ENCODE data around the gene PCSK6.

Gene PCSK6

GRCh38 chr15:101488300-101489164 is 975 bp downstream of the PCSK6 start:
- no peak for ATAC-seq
- Mint-ChIP-seq H3K36me3 (ENCODE audit: low read depth) (no peaks in the 10 kb centered on the region), H3K9me3 (no peaks in the 10 kb centered on the region), H3K27me3 (peaks cover 51% of the 10 kb centered on the region), H3K4me3 (peak overlapping the region; percentile 26), H3K27ac (no peak overlapping the region), H3K4me1 (peaks cover 2% of the 10 kb centered on the region)
- no peak for DNase-seq

GRCh38 chr15:101486696-101487459 is 2.6 kb downstream of the PCSK6 start:
- peaks cover 44% of the 10 kb centered on the region for H3K27me3 Mint-ChIP-seq

GRCh38 chr15:101483462-101483861 is 6.0 kb downstream of the PCSK6 start:
- H3K36me3 Mint-ChIP-seq (ENCODE audit: low read depth): no peaks in the 10 kb centered on the region
- no peaks in the 10 kb centered on the region for H3K4me1 Mint-ChIP-seq
- no peak for ATAC-seq
- H3K27ac Mint-ChIP-seq: no peak overlapping the region
- no peak for DNase-seq
- H3K9me3 Mint-ChIP-seq: no peaks in the 10 kb centered on the region
- H3K4me3 Mint-ChIP-seq: no peak overlapping the region
- peaks cover 29% of the 10 kb centered on the region for H3K27me3 Mint-ChIP-seq

More at GRCh38 chr15:101486696-101487459, 2.6 kb downstream of the PCSK6 start:
- peaks cover 2% of the 10 kb centered on the region for H3K4me1 Mint-ChIP-seq
- H3K9me3 Mint-ChIP-seq: no peaks in the 10 kb centered on the region
- H3K4me3 Mint-ChIP-seq: no peak overlapping the region
- DNase-seq (no peak), ATAC-seq (no peak)
- H3K36me3 Mint-ChIP-seq (ENCODE audit: low read depth): no peaks in the 10 kb centered on the region
- H3K27ac Mint-ChIP-seq: no peak overlapping the region

GRCh38 chr15:101482526-101483371 is 6.8 kb downstream of the PCSK6 start:
- no peak for DNase-seq
- H3K27ac Mint-ChIP-seq: no peak overlapping the region
- no peak for ATAC-seq
- peaks cover 23% of the 10 kb centered on the region for H3K27me3 Mint-ChIP-seq
- no peaks in the 10 kb centered on the region for H3K36me3 Mint-ChIP-seq (ENCODE audit: low read depth)
- H3K4me3 Mint-ChIP-seq: no peak overlapping the region
- no peaks in the 10 kb centered on the region for H3K9me3 Mint-ChIP-seq
- H3K4me1 Mint-ChIP-seq: no peaks in the 10 kb centered on the region

- H3K4me1 Mint-ChIP-seq: no peaks in the 10 kb centered on the region
- H3K36me3 Mint-ChIP-seq (ENCODE audit: low read depth): no peaks in the 10 kb centered on the region
- peaks cover 17% of the 10 kb centered on the region for H3K27me3 Mint-ChIP-seq
- no peaks in the 10 kb centered on the region for H3K9me3 Mint-ChIP-seq
- no peak for DNase-seq
- H3K27ac Mint-ChIP-seq: no peak overlapping the region
- H3K4me3 Mint-ChIP-seq: no peak overlapping the region
- no peak for ATAC-seq
These were observed 7.5 kb downstream of the PCSK6 start for GRCh38 chr15:101481917-101482525.

- Mint-ChIP-seq H3K27me3 (peaks cover 10% of the 10 kb centered on the region), H3K4me1 (no peaks in the 10 kb centered on the region), H3K9me3 (no peaks in the 10 kb centered on the region), H3K27ac (no peak overlapping the region), H3K36me3 (ENCODE audit: low read depth) (no peaks in the 10 kb centered on the region), H3K4me3 (no peak overlapping the region)
- ATAC-seq (no peak), DNase-seq (no peak)
These were observed 8.2 kb downstream of the PCSK6 start for GRCh38 chr15:101481381-101481705.

GRCh38 chr15:101480613-101481380 is 8.7 kb downstream of the PCSK6 start:
- Mint-ChIP-seq H3K27me3 (peaks cover 6% of the 10 kb centered on the region), H3K27ac (no peak overlapping the region), H3K4me1 (no peaks in the 10 kb centered on the region), H3K9me3 (no peaks in the 10 kb centered on the region), H3K4me3 (no peak overlapping the region), H3K36me3 (ENCODE audit: low read depth) (no peaks in the 10 kb centered on the region)
- DNase-seq: no peak
- ATAC-seq: no peak

- no peak overlapping the region for H3K27ac Mint-ChIP-seq
- no peak for ATAC-seq
- H3K9me3 Mint-ChIP-seq: no peaks in the 10 kb centered on the region
- no peak overlapping the region for H3K4me3 Mint-ChIP-seq
- no peaks in the 10 kb centered on the region for H3K36me3 Mint-ChIP-seq (ENCODE audit: low read depth)
- no peaks in the 10 kb centered on the region for H3K4me1 Mint-ChIP-seq
- H3K27me3 Mint-ChIP-seq: peaks cover 2% of the 10 kb centered on the region
- no peak for DNase-seq
These were observed 9.5 kb downstream of the PCSK6 start for GRCh38 chr15:101479851-101480612.

- ATAC-seq (no peak), DNase-seq (no peak)
- H3K36me3 Mint-ChIP-seq (ENCODE audit: low read depth): no peaks in the 10 kb centered on the region
- H3K27ac Mint-ChIP-seq: no peak overlapping the region
- H3K9me3 Mint-ChIP-seq: no peaks in the 10 kb centered on the region
- no peak overlapping the region for H3K4me3 Mint-ChIP-seq
- H3K4me1 Mint-ChIP-seq: no peaks in the 10 kb centered on the region
- no peaks in the 10 kb centered on the region for H3K27me3 Mint-ChIP-seq
These were observed 10.1 kb downstream of the PCSK6 start for GRCh38 chr15:101479342-101479845.

- H3K9me3 Mint-ChIP-seq: no peaks in the 10 kb centered on the region
- no peaks in the 10 kb centered on the region for H3K4me1 Mint-ChIP-seq
- no peak overlapping the region for H3K27ac Mint-ChIP-seq
- no peak for ATAC-seq
- H3K36me3 Mint-ChIP-seq (ENCODE audit: low read depth): no peaks in the 10 kb centered on the region
- no peaks in the 10 kb centered on the region for H3K27me3 Mint-ChIP-seq
- no peak overlapping the region for H3K4me3 Mint-ChIP-seq
- DNase-seq: no peak
These were observed 10.7 kb downstream of the PCSK6 start for GRCh38 chr15:101478701-101479341.

- ATAC-seq (no peak), DNase-seq (no peak)
- H3K36me3 Mint-ChIP-seq (ENCODE audit: low read depth): no peaks in the 10 kb centered on the region
- no peaks in the 10 kb centered on the region for H3K4me1 Mint-ChIP-seq
- H3K27me3 Mint-ChIP-seq: no peaks in the 10 kb centered on the region
- H3K9me3 Mint-ChIP-seq: no peaks in the 10 kb centered on the region
- no peak overlapping the region for H3K4me3 Mint-ChIP-seq
- no peak overlapping the region for H3K27ac Mint-ChIP-seq
These were observed 11.6 kb downstream of the PCSK6 start for GRCh38 chr15:101477851-101478362.

- DNase-seq: no peak
- no peaks in the 10 kb centered on the region for H3K9me3 Mint-ChIP-seq
- peaks cover 1% of the 10 kb centered on the region for H3K27me3 Mint-ChIP-seq
- no peak for ATAC-seq
- H3K4me3 Mint-ChIP-seq: no peak overlapping the region
- no peak overlapping the region for H3K27ac Mint-ChIP-seq
- H3K4me1 Mint-ChIP-seq: no peaks in the 10 kb centered on the region
- no peaks in the 10 kb centered on the region for H3K36me3 Mint-ChIP-seq (ENCODE audit: low read depth)
These were observed 12.8 kb downstream of the PCSK6 start for GRCh38 chr15:101476756-101477155.

Data from activated naive CD8-positive, alpha-beta T cell treated with anti-CD3 and anti-CD28 coated beads, Interleukin-2, amount 50 U/mL, for 24 hours (primary cell).